Esophagus muscularis mucosa (tissue), 3 donors: ENCODE results near the gene CUX1.

ENCODE experiments used
- POLR2AphosphoS5 ChIP-seq, 2 donors: sonication (generic); formaldehyde crosslinking; IDR thresholded peaks; one replicate each; pipeline ENCODE4 v1.6.1; 2017; ENCODE audit warnings: antibody characterized with exemption in 2 of 2
- TF ChIP-seq, protein P1 (sequence below), 3 experiments: fragments of 200-600 bp in 2 of 3; fragments of 450-650 bp in 1 of 3; sonication (generic) in 2 of 3; IDR thresholded peaks; one replicate each; pipeline ENCODE4 v1.5.1; 2017 to 2019; ENCODE audit warnings: antibody characterized with exemption in 3 of 3, mild to moderate bottlenecking in 2 of 3, moderate library complexity in 1 of 3

DNA sequence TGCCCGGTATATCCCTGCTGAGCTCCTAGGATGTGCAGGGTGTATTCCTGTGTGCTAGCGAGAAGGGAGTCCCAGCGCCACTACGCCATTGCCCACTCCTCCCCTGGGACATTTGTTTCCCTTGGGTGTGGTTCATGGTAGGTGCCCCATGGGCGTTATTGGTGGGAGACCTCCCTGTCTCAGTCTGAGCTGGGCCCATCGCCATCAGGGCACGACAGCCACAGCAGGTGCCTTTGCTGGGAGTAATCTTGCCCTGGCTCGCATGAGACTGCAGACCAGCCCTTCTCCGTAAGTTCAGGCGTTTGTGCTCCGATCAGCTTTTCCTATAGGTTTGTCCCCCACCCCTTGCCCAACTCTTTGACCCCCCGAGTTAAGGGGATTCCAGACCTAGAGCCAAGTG is 332.0 kb downstream of the CUX1 start:
- TF ChIP-seq, protein P1, sequence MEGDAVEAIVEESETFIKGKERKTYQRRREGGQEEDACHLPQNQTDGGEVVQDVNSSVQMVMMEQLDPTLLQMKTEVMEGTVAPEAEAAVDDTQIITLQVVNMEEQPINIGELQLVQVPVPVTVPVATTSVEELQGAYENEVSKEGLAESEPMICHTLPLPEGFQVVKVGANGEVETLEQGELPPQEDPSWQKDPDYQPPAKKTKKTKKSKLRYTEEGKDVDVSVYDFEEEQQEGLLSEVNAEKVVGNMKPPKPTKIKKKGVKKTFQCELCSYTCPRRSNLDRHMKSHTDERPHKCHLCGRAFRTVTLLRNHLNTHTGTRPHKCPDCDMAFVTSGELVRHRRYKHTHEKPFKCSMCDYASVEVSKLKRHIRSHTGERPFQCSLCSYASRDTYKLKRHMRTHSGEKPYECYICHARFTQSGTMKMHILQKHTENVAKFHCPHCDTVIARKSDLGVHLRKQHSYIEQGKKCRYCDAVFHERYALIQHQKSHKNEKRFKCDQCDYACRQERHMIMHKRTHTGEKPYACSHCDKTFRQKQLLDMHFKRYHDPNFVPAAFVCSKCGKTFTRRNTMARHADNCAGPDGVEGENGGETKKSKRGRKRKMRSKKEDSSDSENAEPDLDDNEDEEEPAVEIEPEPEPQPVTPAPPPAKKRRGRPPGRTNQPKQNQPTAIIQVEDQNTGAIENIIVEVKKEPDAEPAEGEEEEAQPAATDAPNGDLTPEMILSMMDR (IDR thresholded peaks at IDR 0.05): no peak
- no peak for TF ChIP-seq POLR2AphosphoS5 (IDR thresholded peaks at IDR 0.05)
